Loucy (cell line): ENCODE measurements around the gene KYAT1.

Source experiments
- H2AFZ ChIP-seq: fragments of 200-600 bp; sonication (generic); 2 replicates; pipeline ENCODE4 v1.6.0; 2016; ENCODE audit warnings: antibody characterized with exemption, mild to moderate bottlenecking, low read length, moderate library complexity
- H3F3A ChIP-seq: fragments of 200-600 bp; 2 replicates; pipeline ENCODE4 v1.6.0; 2016; ENCODE audit warnings: antibody characterized with exemption, low read depth, mild to moderate bottlenecking
- H3K27me3 ChIP-seq: fragments of 200-600 bp; sonication (generic); 2 replicates; pipeline ENCODE4 v1.6.1; 2014; ENCODE audit warnings: low read length, mild to moderate bottlenecking; ENCODE audit not compliant: insufficient read depth, poor library complexity, severe bottlenecking
- H3K36me3 ChIP-seq: fragments of 200-600 bp; sonication (generic); 2 replicates; pipeline ENCODE4 v1.6.1; 2016; ENCODE audit warnings: low read length; ENCODE audit not compliant: insufficient read depth
- H3K4me1 ChIP-seq: fragments of 200-600 bp; sonication (generic); 2 replicates; pipeline ENCODE4 v1.5.1; 2014; ENCODE audit warnings: low read length, mild to moderate bottlenecking; ENCODE audit not compliant: insufficient read depth, poor library complexity, severe bottlenecking
- H3K4me2 ChIP-seq: fragments of 200-600 bp; sonication (generic); 2 replicates; pipeline ENCODE4 v1.6.0; 2014; ENCODE audit warnings: antibody characterized with exemption, low read length, low read depth, mild to moderate bottlenecking; ENCODE audit not compliant: poor library complexity, severe bottlenecking
- H3K4me3 ChIP-seq: fragments of 200-600 bp; sonication (generic); 2 replicates; pipeline ENCODE4 v1.5.1; 2014; ENCODE audit warnings: low read length, mild to moderate bottlenecking, mixed read lengths; ENCODE audit not compliant: poor library complexity, severe bottlenecking
- H3K79me2 ChIP-seq: fragments of 200-600 bp; sonication (generic); 2 replicates; pipeline ENCODE4 v1.6.1; 2014; ENCODE audit warnings: low read length; ENCODE audit not compliant: insufficient read depth
- H3K9ac ChIP-seq: fragments of 200-600 bp; sonication (generic); 2 replicates; pipeline ENCODE4 v1.6.0; 2014; ENCODE audit warnings: mild to moderate bottlenecking, low read depth, low read length, moderate library complexity; ENCODE audit not compliant: poor library complexity, severe bottlenecking
- H3K9me2 ChIP-seq: fragments of 200-600 bp; sonication (generic); replicated peaks from 2 replicates; pipeline ENCODE4 v1.6.1; 2016; ENCODE audit warnings: low read depth, low read length, mixed read lengths
- H3K9me3 ChIP-seq: fragments of 200-600 bp; sonication (generic); 2 replicates; pipeline ENCODE4 v1.6.1; 2014; ENCODE audit warnings: mild to moderate bottlenecking, antibody characterized with exemption, low read length, low read depth; ENCODE audit not compliant: insufficient read depth
- H4K20me1 ChIP-seq: fragments of 200-600 bp; sonication (generic); 2 replicates; pipeline ENCODE4 v1.6.0; 2014; ENCODE audit warnings: antibody characterized with exemption, low read length, mild to moderate bottlenecking; ENCODE audit not compliant: insufficient read depth, poor library complexity, severe bottlenecking
- CTCF ChIP-seq: fragments of 200-600 bp; sonication (generic); conservative IDR thresholded peaks from 2 replicates; pipeline ENCODE4 v1.5.1; 2014; ENCODE audit warnings: mild to moderate bottlenecking, antibody characterized with exemption, low read length
- EZH2phosphoT487 ChIP-seq: fragments of 200-600 bp; IDR thresholded peaks from 2 replicates; pipeline ENCODE4 v1.6.1; 2018; ENCODE audit warnings: antibody characterized with exemption, mild to moderate bottlenecking, moderate library complexity, borderline replicate concordance

KYAT1 gene

GRCh38 chr9:128908372-128908771, 26.6 kb upstream of the KYAT1 start:
- no peak overlapping the region for H3K4me2 ChIP-seq
- H2AFZ ChIP-seq: no peak overlapping the region
- TF ChIP-seq CTCF: no peak
- TF ChIP-seq EZH2phosphoT487: no peak
- H3K4me1 ChIP-seq: no peaks in the 10 kb centered on the region
- H3K79me2 ChIP-seq: no peaks in the 10 kb centered on the region
- H3K9ac ChIP-seq: no peak overlapping the region
- no peaks in the 10 kb centered on the region for H3K9me2 ChIP-seq
- H3K36me3 ChIP-seq: peaks cover 21% of the 10 kb centered on the region; the same call in 1 of the 2 replicates
- no peak overlapping the region for H3K4me3 ChIP-seq
- no peaks in the 10 kb centered on the region for H4K20me1 ChIP-seq
- no peaks in the 10 kb centered on the region for H3F3A ChIP-seq
- H3K27me3 ChIP-seq: no peaks in the 10 kb centered on the region
- H3K9me3 ChIP-seq: no peaks in the 10 kb centered on the region

GRCh38 chr9:128906741-128907140, 25.0 kb upstream of the KYAT1 start:
- H4K20me1 ChIP-seq: no peaks in the 10 kb centered on the region
- H3K36me3 ChIP-seq: peaks cover 21% of the 10 kb centered on the region; the same call in 1 of the 2 replicates
- no peaks in the 10 kb centered on the region for H3K9me2 ChIP-seq
- no peak overlapping the region for H2AFZ ChIP-seq
- no peak overlapping the region for H3K4me3 ChIP-seq
- no peaks in the 10 kb centered on the region for H3K9me3 ChIP-seq
- H3F3A ChIP-seq: no peaks in the 10 kb centered on the region
- H3K4me1 ChIP-seq: peaks cover 13% of the 10 kb centered on the region
- H3K79me2 ChIP-seq: peaks cover 8% of the 10 kb centered on the region; the same call in 1 of the 2 replicates
- H3K9ac ChIP-seq: no peak overlapping the region
- no peak overlapping the region for H3K4me2 ChIP-seq
- H3K27me3 ChIP-seq: no peaks in the 10 kb centered on the region
- no peak for TF ChIP-seq CTCF
- no peak for TF ChIP-seq EZH2phosphoT487

GRCh38 chr9:128905964-128906363, 24.2 kb upstream of the KYAT1 start:
- Histone ChIP-seq H3K4me3 (no peak overlapping the region), H3K9ac (no peak overlapping the region), H3F3A (no peaks in the 10 kb centered on the region), H3K79me2 (peaks cover 9% of the 10 kb centered on the region; the same call in 1 of the 2 replicates), H2AFZ (no peak overlapping the region), H3K9me2 (no peaks in the 10 kb centered on the region), H3K9me3 (no peaks in the 10 kb centered on the region), H3K36me3 (peaks cover 21% of the 10 kb centered on the region; the same call in 1 of the 2 replicates), H4K20me1 (no peaks in the 10 kb centered on the region), H3K4me1 (peaks cover 16% of the 10 kb centered on the region), H3K4me2 (no peak overlapping the region), H3K27me3 (no peaks in the 10 kb centered on the region)
- TF ChIP-seq EZH2phosphoT487 (no peak), CTCF (no peak)
